Measurements from ENCODE around the gene PDE4D.
"Not testable (repeated sequence)": the region's sequence is repeated elsewhere in the genome, so short reads cannot be mapped to it uniquely, and the experiment has no call there.

Gene PDE4D

DNA sequence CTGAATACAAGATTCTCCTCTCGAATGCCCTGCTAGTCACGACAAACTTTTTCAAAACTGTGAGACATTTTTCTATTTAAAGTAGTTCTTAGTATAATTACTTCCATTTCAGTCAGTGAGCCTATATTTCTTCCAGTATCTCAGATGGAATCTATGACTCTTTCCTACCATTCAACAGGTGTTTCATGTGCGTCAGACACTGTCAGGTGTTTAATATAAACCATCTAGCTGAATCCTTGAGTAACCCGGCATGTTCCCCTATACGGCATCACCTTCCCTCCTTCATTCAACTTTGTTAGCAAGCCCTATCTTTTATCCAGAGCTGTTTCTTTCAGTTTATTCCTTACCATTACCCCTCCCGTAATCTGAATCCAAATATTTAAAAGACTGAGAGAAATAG is 891.8 kb downstream of the PDE4D start:
- no peak for DNase-seq (ENCODE audit: low read depth)

DNA sequence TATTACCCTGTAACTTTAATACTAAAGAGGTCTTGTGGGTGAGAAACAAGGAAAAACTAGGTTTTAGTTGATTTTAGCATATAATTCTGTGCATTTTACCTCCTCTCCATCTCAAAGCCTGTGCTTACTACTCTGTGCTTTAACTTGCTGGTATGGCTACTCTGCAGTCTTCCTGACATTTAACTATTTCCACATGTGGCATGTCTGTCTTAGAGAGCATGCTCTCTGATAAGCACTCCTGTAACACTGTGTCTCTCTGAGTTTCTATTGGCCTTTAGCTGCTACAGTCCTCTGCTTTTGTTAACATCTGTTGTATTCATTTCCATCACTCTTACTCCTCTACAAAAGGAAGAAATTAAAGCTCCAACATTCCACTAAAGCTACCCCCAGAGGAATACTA is 892.4 kb downstream of the PDE4D start:
- no peak for DNase-seq (ENCODE audit: low read depth)

DNA sequence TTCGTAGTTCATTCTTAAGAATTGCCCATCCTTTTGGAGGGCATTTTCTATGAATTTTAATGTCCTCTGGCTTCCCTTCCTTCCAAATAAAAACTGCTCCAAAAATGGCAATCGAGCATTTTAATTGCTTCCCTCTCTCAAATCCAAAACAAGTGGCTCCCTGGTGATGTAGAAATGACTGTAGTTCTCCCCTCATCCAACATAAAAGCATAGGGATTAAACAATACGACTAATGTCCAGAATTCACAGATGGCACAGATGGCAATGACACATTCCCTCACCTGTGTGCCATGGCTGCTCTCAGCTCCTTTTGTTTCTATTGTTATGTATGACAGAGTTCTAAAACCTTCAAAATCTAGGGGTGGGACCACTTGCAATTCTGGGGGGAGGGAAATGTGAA is 893.3 kb downstream of the PDE4D start:
- no peak for DNase-seq (ENCODE audit: low read depth)

DNA sequence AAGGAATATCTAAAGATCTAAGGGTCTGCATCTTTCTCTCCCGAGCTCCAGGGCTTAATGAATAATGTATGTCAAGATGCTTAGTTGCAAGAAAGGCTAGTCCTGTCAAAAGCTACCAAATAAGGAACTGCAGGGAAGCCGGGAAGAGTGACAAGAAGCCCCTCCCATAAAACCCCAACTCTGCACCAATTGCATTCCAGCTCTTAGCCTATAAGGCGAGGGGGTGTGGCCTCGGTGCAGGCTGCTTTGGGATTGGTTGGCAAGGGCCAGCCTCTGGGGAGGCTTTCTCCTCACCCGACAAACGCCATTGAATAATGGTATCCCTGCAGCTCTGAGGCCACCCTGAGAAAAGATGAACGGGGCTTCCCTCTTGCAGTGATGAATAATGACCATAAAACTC is 893.7 kb downstream of the PDE4D start:
- no peak for DNase-seq (ENCODE audit: low read depth)

DNA sequence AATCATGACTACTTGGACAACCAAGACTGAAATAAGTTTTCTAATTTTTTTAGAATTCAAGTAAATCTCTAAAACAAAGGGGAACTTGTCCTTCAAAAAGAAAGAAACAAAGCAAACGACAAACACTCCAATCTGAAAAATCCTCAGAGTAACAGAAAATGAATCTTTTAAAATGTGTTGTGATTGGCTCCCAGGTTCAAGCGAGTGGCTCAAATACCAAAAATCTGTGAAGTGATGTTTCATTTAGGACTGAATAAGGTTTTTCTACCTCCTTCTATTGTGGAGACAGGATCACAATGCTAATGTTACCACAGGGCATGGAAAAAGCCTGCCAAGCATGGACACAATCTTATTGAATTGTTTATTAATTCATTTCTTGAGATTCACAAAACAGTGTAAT is 895.0 kb downstream of the PDE4D start:
- no peak for DNase-seq (ENCODE audit: low read depth)

DNA sequence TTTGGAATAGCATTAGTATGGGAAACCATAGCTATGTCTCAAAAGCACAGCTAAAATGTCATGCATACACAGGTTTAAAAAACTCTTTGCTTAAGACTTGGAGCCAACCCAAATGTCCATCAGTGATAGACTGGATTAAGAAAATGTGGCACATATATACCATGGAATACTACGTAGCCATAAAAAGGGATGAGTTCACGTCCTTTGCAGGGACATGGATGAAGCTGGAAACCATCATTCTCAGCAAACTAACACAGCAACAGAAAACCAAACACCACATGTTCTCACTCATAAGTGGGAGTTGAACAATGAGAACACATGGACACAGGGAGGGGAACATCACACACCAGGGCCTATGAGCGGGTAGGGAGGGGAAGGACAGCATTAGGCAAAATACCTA is 897.7 kb downstream of the PDE4D start:
- DNase-seq (ENCODE audit: low read depth): not testable (repeated sequence)

DNA sequence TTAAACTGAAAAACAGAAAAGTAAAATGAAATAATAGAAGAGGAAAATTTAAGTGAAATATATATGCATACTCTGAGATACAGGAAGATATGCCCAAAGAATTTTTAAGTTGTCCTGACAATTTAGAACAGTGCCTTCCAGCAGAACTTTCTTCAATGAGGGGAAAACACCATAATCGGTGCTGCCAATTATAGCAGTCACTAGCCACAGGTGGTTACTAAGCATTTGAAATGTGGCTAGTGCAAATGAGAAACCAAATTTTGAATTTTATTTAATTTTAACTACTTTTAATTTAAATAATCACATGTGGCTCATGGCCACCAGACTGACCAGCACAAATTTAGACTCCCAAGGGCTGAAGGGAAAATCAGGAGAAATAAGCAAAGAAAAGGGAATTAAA is 900.1 kb downstream of the PDE4D start:
- DNase-seq (ENCODE audit: low read depth): no peak

DNA sequence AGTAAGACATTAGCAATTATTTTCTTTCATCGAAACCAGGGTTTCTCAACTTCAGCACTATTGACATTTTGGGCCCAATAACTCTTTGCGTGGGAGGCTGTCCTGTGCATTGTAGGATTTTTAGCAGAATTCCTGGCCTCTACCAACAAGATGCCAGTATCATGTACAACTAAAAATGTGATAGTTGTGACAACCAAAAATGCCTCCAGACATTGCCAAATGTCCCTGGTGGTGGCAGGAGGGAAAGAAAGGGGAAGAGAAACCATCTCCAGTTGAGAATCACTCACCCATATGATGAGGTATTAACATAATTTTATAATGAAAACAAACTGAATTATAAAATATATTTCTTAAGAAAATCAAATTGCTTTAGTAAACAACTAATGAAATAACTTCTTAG is 904.6 kb downstream of the PDE4D start:
- DNase-seq (ENCODE audit: low read depth): no peak

DNA sequence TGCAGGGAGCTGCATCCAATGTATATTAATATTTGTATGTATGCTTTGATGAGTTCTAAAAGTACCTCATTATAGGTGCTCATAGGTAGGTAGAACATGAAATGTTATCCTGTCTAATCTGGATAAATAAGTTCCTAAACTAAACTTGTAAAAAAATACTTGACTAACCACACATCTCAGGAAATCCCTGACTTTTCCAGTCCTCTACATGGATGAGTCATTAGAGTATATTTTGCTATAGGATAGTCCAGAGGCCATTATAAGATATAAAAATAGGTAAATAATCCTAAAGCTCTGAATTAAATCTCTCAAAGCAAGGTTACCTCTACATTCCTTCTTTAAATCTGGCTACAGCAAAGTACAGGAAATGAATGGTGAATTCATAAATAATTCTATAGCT is 906.3 kb downstream of the PDE4D start:
- no peak for DNase-seq (ENCODE audit: low read depth)

DNA sequence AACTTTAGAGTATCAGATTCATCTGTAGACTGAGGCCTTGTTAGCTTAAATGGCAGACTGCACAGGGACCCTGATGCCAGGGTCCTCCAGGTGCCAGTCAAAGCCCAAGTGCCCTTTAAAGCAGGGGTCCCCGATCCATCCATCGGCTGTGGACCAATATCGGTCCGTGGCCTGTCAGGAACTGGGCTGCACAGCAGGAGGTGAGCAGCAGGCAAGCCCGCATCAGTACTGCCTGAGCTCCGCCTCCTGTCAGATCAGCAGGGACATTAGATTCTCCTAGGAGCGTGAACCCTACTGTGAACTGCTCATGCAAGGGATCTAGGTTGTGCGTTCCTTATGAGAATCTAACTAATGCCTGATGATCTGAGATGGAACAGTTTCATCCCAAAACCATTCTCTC is 907.2 kb downstream of the PDE4D start:
- no peak for DNase-seq (ENCODE audit: low read depth)

DNA sequence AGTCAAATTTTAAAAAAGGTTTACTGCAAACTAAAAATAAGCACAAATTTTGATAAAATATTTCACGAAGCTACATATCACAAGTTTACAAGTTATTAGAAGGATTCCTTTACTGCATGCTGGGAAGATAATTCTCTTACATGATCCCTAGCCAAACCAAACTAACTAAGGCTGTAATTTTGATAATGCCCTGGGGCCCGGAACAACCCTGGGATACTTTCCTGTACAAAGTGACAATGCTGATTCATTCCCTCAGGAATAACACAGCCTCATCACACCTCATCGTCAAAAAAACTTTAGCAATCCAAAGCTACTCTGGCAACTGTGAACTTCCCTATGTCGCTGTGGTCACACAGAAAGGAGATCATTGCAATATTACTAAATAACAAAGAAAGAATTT is 907.8 kb downstream of the PDE4D start:
- DNase-seq (ENCODE audit: low read depth): no peak

DNA sequence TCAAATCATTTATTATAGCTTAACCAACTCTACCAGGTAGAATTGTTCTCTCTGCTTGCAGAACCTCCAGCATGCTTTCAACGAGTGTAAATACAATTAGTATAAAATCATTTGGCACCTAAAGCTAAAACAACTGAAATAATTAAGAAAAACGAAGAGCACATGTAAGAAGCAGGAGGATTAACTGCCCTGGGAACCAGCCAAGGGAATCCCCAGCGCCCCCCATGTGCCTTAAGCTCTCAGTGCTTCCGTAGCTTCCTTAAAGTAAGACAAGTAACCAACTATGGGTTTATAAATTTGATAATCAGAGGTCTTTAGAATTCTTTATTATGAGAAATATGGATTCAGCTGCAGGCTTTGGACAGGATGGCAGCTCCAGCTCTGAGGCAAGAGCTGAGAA is 908.2 kb downstream of the PDE4D start:
- DNase-seq (ENCODE audit: low read depth): no peak

DNA sequence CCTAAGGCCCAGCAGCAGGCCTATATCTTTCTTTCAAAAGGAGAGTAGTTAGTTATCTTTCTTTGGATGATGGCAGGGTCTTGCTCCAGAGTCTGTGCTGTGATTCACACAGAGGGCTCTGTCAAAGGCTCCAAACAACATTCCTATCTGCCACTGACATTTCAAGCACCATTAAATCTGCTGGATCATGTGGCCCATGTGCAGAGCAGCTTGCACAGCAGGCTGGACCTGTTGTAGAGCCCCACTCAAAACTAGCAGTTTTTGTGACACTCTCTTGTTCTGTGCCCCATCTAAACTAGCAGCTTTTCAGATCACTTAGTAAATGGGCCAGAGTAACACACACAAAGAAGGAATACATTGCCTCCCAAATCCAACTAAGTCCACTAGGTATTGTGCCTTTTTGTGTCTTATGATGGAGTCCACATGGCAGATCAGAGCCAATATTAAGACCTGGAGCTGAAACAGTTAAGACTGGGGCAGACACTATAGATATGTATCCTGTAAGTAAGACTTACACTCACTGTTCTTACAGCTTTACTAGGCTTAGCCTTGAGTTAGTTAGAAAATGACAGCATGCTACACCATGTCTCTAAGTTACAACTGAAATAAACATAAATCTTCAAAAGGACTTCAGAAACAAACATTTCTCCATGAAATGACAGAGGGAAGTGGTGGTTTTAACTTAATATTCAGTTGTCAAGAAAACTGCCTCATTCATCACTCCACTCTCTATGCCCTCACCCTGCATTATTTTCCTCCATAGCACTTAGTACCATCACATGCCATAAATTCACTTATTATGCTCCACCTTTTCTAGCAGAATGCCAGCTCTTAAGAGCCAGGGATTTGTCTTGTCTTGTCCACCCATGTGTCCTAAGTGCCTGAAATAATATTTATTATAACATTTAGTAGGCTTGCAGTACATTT is 909.7 kb downstream of the PDE4D start:
- no peak for DNase-seq (ENCODE audit: low read depth)

DNA sequence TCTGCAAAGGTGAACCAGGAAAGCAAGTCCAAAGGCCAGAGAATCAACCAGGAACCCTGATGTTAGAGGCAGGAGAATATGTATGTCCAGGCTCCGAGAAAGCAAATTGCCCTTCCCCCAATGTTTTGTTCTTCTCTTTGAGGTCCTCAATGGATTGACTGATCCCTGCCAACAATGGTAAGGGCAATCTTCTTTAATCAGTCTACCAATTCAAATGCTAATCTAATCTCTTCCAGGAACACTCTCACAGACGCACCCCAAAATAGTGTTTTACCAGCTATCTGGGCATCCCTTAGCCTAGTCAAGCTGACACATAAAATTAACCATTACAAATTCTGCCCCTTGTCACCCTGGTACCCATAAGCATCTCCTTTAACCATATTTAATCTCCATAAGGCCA is 912.6 kb downstream of the PDE4D start:
- no peak for DNase-seq (ENCODE audit: low read depth)

DNA sequence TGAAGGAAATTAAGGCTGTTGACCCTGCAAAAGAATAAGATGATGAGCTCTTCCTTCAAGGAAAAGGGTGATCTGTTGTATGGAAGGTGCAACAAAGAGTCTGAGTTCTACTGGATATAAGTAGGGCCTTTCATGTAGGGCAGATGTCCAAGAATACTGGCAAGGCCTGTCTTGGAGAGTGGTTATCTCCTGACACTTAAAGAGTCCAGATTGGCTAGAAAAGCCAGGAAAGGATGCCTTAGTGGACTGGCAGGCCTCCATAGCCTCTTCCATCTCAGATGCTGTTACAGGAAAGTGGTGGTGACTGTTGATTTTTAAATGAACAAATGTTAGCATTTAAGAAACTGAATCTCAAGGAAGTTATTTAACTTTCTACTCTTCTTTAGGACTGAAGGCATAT is 914.4 kb downstream of the PDE4D start:
- no peak for DNase-seq (ENCODE audit: low read depth)

DNA sequence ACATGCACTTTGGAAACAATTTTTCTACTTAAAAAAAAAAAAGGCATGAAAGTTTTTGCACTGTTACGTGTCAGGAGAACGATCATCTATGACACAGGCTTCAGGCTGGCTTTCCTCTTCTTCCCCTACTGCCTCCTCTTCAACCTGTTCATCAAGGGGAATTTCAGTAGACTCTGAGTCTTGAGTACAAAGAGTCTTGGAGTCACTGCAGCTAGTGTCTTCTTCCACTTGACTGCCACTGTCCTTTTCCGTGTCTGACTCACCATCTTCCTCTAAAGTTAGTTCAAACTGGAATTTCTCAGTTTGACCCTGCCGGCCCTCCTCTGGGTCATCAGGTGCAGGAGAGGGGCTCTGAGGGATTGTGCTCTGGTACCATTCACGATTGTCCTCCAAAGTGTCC is 918.9 kb downstream of the PDE4D start:
- no peak for DNase-seq (ENCODE audit: low read depth)

DNA sequence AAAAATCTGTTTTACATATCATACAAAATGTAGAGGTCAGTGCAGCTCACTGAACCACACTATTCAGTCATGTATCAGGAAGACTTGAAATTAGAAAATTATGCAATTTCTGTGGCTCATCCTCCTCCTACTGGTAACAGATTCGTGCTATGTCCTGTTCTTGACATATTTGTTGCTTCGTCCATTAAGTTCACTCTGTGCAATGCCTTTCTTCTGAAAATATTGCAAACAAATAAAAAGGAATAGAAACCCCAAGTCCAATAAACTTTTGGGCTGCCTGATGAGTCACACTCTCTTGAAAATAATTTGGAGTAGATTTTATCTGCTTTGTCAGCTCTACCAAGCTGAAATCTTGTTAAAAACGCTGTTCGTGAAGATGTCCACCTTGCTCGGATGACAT is 919.4 kb downstream of the PDE4D start:
- no peak for DNase-seq (ENCODE audit: low read depth)

DNA sequence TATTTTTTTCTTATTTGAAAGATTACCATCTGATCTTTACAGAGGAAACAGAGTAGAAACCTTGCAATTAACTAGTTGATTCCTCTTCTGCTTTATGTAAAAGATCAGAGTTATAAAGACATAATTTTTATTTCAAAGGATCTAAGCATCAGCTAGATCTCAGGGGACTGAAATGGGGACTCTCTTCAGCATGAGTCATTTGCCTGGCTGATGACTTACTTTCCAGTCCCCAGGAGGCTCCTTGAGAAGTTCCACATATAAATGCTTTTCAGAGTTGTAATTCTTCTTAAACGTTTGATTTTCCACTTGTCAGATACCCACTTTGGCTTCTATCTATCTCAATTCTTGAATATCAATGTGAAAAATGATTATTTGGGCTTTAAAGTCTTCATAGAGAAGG is 921.2 kb downstream of the PDE4D start:
- no peak for DNase-seq (ENCODE audit: low read depth)

DNA sequence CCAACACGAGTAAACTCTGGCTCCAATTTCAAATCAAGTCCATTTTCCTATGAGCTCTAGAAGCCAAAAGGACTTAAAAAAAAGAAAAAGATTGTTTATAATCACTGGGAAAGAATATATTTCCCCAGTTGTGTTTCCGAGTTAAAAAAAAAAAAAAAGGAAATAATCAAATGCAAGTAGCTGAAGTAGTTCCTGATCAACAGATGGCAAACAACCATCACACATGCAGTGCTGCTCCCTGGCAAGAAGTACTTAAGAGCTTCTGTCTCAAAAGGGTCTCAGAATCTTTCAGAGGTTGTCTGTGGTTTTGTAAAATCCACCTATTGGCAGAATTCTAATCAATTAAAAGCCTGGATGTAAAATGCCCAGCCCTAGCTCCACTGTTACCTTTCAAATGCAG is 922.8 kb downstream of the PDE4D start:
- no peak for DNase-seq (ENCODE audit: low read depth)

DNA sequence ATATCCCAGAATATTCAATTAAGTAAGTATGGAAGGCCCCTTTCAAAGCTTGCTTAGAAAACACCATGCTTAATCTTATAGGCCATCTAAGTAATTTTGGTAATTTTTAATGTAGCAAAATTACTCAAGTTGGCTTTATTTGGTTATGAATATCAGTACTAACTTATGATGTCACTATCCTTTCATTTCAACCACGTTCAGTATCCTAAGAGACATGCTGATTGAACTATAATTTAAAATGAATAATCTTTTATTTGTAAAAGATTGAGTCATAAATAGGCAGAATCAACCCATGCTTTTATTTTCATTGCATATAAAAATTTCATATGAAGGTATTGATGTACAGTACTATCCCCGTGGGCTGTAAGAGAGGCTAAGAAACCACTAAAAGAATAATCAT is 923.7 kb downstream of the PDE4D start:
- no peak for DNase-seq (ENCODE audit: low read depth)

DNA sequence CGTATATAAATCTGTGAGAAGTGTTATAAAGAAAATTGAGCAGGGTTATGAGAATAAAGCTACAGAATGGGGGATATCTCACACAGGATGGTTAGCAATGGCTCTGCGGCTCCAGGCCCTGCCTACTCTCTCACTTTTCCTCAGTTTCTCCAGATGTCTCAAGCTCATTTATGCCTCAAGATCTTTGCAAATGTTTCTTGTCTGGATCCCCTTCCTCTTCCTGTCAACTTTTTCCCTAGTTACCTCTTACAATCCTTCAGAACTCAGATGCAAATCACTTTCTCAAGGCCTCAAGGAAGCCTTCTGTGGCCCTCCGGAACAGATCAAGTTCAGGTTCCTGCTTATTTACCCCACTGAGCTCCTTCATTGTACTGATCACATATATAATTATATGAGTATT is 924.3 kb downstream of the PDE4D start:
- DNase-seq (ENCODE audit: low read depth): no peak

DNA sequence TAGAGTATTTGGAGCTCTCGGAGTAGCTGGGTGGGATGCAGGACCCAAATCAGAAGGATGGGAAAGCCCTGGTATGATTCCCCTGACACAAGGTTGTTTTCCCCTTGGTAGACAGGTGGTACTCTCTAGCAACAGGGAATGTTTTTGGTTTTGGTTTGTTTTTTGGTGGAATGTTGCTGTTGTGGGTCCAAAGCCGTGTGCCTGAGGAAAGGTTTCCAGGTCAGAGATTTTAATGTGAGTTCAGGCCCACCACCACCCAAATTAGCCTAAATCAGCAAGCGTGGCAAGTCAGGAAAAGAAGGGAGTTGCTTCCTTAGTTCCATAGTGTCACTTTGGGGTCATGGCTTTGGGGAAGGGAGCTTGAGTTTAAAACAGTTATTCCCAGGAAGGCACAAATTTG is 925.2 kb downstream of the PDE4D start:
- no peak for DNase-seq (ENCODE audit: low read depth)

DNA sequence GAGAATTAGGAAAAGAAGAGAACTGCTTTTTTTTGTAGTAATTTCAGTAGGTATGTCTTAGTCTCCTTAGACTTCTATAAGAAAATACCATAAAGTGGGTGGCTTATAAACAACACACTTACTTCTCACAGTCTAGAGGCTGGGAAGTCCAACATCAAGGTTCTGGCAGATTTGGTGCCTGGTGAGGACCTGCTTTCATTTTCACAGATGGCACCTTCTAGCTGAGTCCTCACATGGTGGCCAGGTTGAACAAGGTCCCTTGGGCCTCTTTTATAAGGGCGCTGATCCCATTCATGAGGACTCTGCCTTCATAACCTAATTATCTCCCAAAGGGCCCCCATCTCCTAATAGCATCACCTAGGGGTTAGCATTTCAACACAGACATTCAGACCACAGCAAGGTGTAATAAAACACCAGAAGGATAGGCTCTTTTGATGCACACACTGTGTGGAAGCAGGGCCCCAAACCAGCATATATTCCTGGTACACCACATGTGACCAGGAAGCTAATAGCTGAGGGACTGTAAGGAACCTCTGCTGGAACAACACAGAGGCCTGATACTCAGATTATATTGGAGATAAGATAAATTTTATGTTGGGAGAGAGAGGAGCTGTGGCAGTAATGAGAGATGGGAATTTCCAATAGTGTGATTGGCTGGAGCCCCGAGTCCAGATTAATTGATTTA is 925.8 kb downstream of the PDE4D start:
- DNase-seq (ENCODE audit: low read depth): no peak

All from GM04504 (cell line).